Stimulated activated naive CD4-positive, alpha-beta T cell treated with Interleukin-2 at 50 U/mL for 16 hours (primary cell): ENCODE measurements around the gene ACKR2.
"Not testable (repeated sequence)": the region's sequence is repeated elsewhere in the genome, so short reads cannot be mapped to it uniquely, and the experiment has no call there.

ENCODE experiments used
- DNase-seq: peaks from one replicate; lab custom pipeline; 2025; lab: John Stamatoyannopoulos, UW

Gene ACKR2

GRCh38 chr3:42801048-42801620, 8.1 kb upstream of the ACKR2 start:
- no peak for DNase-seq

- no peak for DNase-seq
Observed at GRCh38 chr3:42801784-42802183, 7.5 kb upstream of the ACKR2 start.

DNA sequence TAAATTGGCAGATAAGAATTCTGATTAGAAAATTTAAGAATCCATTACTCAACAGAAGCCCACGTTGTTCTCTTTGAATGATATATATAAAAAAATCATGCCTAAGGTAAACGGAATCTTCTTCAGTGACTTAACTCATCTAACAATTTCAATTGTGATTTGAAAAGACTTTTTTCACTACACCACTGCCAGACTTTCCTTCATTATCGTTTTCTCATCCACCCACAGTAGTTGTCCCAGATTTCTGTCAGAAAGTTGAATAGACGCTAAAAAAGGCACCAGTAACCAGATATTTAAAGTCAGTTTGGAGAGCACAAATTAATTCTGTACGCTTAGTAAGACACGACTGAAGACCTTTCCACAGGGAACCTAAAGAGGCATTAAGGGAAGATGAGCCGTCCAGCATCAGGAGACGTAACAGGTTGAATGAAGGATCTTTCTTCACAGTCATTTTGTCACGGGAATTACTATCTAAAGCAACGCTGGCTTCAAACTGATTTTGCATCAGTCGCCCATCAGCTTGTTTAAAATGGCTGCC, 6.3 kb upstream of the ACKR2 start:
- DNase-seq = no peak

DNA sequence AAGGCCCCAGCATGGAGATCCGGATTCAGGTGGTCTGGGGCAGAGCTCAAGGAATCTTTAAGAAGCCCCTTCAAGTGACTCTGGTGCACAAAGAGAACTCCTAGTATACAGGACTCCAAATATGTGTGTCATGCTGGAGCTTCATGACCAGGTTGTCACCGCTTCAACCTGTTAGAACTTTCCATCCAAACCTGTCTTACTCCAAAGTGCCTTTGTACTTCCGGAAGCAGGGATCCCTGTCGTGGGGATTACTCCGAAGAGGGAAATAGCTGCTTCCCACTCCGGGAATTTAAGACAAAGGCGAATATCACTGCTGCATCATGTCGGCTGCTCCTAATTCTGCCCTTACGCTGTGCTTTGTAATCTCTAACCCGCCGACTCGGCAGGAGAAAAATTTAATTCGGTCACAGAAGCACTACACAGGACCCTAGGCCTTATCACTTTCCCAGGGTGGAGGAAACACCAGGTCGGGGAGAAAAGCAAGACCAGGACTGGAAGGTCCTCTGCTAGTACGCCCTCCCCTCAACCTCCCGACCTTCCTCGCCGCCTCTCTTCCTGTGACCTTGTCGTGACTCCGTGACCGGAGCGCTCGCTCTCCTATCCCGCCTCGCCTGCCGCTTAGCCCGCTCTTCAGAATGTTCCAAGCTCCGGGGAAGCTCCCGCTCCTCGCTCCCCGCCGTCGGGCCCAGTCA, 5.7 kb upstream of the ACKR2 start:
- DNase-seq = peak; percentile 46

GRCh38 chr3:42804106-42804830, 5.0 kb upstream of the ACKR2 start, which contains the start of gene HIGD1A:
Gene HIGD1A, minus strand, starts transcription at chr3:42804490. Its CDS starts 10,237 bp downstream, at chr3:42794253.
- peak; percentile 94 for DNase-seq

DNA sequence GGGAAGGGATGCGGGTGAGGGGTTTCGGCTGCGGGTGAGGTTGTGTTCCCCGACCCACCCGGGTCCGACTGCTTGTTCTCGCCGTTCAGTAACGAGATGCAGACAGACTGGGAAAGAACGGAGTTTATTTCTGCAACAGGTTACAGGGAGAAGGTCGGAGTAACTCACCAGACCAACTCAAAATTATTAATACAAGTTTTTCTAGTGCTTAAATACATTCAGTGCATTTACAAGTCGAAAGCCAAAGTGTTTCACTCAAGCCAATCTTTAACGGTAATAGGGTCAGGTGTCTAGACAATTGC, 4.5 kb upstream of the ACKR2 start:
- no peak for DNase-seq

- no peak for DNase-seq
Observed at GRCh38 chr3:42805141-42805821, 4.0 kb upstream of the ACKR2 start.

DNA sequence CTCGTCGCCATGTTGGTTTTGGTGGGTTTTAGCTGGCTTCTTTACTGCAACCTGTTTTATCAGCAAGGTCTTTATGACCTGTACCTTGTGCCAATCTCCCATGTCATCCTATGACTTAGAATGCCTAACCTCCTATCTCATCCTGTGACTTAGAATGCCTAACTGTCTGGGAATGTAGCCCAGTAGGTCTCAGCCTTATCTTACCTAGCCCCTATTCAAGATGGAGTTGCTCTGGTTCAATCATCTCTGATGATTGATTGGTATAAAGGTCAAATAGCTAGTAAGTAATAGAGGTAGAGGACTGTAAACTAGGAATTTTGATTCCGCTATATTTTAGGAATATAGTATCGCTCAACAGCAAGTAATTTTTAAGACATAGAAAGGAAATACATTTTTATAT, 1.3 kb upstream of the ACKR2 start:
- DNase-seq = no peak

GRCh38 chr3:42810706-42811105, 1.5 kb downstream of the ACKR2 start:
- DNase-seq = not testable (repeated sequence)

DNA sequence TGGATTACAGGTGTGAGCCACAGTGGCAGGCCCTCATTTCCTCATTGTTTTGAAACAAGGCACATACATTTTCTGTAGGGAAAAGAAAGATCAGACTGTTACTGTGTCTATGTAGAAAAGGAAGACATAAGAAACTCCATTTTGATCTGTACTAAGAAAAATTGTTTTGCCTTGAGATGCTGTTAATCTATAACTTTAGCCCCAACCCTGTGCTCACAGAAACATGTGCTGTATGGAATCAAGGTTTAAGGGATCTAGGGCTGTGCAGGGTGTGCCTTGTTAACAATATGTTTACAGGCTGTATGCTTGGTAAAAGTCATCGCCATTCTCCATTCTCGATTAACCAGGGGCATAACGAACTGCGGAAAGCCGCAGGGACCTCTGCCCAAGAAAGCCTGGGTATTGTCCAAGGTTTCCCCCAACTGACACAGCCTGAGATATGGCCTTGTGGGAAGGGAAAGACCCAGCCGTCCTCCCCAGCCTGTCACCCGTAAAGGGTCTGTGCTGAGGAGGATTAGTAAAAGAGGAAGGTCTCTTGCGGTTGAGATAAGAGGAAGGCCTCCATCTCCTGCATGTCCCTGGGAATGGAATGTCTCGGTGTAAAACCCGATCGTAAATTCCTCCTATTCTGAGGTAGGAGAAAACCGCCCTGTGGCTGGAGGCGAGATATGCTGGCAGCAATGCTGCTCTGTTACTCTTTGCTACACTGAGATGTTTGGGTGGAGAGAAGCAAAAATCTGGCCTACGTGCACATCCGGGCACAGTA, 2.1 kb downstream of the ACKR2 start:
- DNase-seq = not testable (repeated sequence)

DNA sequence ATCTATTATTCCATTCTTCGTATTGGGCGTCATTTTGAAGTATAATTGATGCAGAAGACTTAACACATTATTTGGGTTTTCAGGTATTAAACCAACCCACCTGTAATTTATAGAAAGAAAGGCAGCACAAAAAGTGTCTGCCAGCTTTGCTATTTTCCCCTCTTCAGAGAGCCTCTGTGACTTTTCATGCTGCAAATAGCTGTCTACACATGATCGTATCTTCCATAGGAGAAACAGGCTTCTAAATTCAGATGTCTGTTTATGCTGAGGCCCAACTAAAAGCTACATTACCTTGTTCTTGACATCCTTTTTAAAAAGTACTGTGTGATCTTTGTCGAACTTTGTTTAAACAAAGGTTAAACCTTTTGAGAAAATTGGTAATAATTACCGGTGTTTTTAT, 5.0 kb downstream of the ACKR2 start:
- DNase-seq = no peak

GRCh38 chr3:42814914-42815507, 5.8 kb downstream of the ACKR2 start:
- no peak for DNase-seq

DNA sequence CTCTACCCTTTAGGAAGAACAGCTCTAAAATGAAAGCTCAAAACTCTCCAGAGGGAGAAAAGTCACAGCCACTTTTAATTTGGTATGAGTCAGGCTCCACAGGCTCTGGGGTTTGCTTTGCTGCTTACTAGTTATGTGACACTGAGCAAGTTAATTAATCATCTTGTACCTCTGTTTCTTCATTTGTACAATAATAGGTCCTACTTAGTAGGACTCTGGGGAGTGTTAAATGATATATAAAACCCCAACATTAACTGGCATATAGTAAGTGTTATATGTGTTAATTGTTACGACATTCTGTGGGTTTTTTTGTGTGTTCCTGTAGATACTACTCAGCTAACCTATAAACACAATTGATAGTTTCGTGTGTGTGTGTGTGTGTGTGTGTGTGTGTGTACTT, 6.6 kb downstream of the ACKR2 start:
- no peak for DNase-seq

- DNase-seq = no peak
Observed at GRCh38 chr3:42819351-42819965, 10.2 kb downstream of the ACKR2 start.

DNA sequence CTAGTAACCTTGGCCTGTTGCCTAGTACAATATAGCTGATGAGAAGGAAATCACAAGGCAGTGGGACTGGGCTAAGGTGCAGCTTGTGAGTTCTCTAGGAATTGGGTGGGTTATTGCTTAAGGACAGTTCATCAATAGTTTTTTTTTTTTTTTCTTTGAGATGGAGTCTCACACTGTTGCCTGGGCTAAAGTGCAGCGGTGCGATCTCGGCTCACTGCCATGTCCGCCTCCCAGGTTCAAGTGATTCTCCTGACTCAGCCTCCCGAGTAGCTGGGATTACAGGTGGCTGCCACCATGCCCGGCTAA, 11.5 kb downstream of the ACKR2 start:
- no peak for DNase-seq

DNA sequence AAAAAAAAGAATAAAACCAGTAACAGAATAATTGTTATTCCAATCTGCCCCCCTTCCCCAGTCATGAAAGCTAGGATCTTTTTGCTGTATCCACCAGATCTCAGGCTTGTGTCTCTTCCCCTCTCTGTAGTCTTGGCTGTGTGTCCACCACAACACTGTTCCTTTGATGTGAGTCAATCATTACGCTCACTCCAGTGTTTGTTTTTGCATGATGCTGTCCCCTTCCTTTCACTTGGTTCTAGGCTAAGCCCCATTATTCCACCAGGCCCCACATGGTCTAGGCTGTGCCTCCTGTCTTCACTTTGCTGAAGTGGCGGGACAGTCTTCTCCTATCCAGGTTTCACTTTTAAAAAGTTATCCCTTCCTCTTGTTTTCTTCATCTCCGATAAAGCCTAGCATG, 13.6 kb downstream of the ACKR2 start:
- DNase-seq = no peak

GRCh38 chr3:42823351-42823750, 14.1 kb downstream of the ACKR2 start:
- DNase-seq = no peak

DNA sequence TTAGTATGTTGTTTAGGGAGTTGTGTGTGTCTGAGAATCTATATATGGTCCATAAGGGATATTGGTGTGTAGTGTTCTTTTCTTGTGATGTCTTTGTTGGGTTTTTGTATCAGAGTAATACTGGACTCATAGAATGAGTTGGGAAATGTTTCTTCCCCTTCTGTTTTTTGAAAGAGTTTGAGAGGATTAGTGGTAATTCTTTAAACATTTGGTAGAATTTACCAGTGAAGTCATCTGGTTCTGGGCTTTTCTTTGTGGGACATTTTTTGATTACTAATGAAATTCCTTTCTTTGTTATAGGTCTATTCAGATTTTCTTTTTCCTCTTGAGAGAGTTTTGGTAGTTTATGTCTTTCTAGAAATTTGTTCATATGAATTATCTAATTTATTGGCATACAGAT, 16.9 kb downstream of the ACKR2 start:
- DNase-seq = no peak

- DNase-seq = no peak
Observed at GRCh38 chr3:42827023-42827422, 17.8 kb downstream of the ACKR2 start.

- DNase-seq = no peak
Observed at GRCh38 chr3:42827654-42828053, 18.4 kb downstream of the ACKR2 start.

DNA sequence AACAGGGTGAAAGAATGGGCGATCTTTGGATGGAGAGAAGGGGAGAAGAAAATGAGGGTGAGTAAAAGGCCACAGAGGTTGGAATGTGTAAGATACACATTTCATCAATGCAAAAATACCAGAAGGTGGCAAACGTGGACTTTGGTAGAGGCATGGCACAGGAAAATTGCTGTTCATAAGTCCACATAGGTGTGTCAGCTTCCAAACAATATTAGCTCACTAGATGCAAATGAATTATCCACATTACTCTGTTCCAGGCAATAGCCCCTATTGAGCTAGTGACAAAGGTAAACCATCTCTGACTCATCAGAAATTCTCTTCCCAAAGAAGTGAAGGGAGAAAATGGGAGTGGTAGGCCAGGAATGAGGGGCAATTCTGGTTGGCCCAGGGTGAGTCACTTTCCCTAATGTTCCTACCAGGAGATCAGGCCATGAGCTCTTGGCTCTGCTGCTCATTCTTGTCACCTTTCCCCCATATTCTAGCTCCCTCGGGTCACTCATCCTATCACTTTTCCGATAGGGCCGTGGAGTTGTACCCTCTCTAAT, 19.9 kb downstream of the ACKR2 start:
- DNase-seq = no peak
